ENCODE data around the gene PPP2R2C.

Gene PPP2R2C

GRCh38 chr4:6373541-6374410 is 98.6 kb downstream of the PPP2R2C start:
- no peak for TF ChIP-seq EZH2 (IDR thresholded peaks at IDR 0.05; ENCODE audit: borderline replicate concordance, low read depth, low read length, severe bottlenecking)
- peaks cover 8% of the 10 kb centered on the region; the same call in 1 of the 2 replicates for H4K20me1 ChIP-seq (ENCODE audit: insufficient read depth, low read length)
- no peak overlapping the region for H3K27ac ChIP-seq (ENCODE audit: low read length)
- H3K9me3 ChIP-seq (ENCODE audit: insufficient read depth, low read length, severe bottlenecking) = no peaks in the 10 kb centered on the region
- H3K4me2 ChIP-seq (ENCODE audit: insufficient read depth, low read length) = no peak overlapping the region
- H3K79me2 ChIP-seq (ENCODE audit: insufficient read depth, low read length) = no peaks in the 10 kb centered on the region
- ATAC-seq (ENCODE audit: insufficient read depth, low read depth) (no peak), DNase-seq (no peak)
- no peaks in the 10 kb centered on the region for H3K4me1 ChIP-seq (ENCODE audit: insufficient read depth, low read length)
- no peak overlapping the region for H2AFZ ChIP-seq (ENCODE audit: low read depth, low read length)
- H3K36me3 ChIP-seq (ENCODE audit: insufficient read depth, low read length) = no peaks in the 10 kb centered on the region
- H3K4me3 ChIP-seq (ENCODE audit: low read depth in 1 of 2, low read length in 2 of 2) = no peak overlapping the region
- no peaks in the 10 kb centered on the region for H3K27me3 ChIP-seq (ENCODE audit: insufficient read depth, low read length, poor library complexity)
- H3K9ac ChIP-seq (ENCODE audit: low read depth, low read length) = no peak overlapping the region

- no peak overlapping the region for H3K4me2 ChIP-seq (ENCODE audit: insufficient read depth, low read length)
- no peaks in the 10 kb centered on the region for H3K4me1 ChIP-seq (ENCODE audit: insufficient read depth, low read length)
- H3K79me2 ChIP-seq (ENCODE audit: insufficient read depth, low read length) = no peaks in the 10 kb centered on the region
- TF ChIP-seq, protein P1, sequence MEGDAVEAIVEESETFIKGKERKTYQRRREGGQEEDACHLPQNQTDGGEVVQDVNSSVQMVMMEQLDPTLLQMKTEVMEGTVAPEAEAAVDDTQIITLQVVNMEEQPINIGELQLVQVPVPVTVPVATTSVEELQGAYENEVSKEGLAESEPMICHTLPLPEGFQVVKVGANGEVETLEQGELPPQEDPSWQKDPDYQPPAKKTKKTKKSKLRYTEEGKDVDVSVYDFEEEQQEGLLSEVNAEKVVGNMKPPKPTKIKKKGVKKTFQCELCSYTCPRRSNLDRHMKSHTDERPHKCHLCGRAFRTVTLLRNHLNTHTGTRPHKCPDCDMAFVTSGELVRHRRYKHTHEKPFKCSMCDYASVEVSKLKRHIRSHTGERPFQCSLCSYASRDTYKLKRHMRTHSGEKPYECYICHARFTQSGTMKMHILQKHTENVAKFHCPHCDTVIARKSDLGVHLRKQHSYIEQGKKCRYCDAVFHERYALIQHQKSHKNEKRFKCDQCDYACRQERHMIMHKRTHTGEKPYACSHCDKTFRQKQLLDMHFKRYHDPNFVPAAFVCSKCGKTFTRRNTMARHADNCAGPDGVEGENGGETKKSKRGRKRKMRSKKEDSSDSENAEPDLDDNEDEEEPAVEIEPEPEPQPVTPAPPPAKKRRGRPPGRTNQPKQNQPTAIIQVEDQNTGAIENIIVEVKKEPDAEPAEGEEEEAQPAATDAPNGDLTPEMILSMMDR (IDR thresholded peaks at IDR 0.05; ENCODE audit: borderline replicate concordance, extremely low read depth, low read length, poor library complexity, severe bottlenecking) = no peak
- DNase-seq (peak; percentile 26), ATAC-seq (ENCODE audit: insufficient read depth, low read depth) (peak; percentile 48; the same call in 2 of the 3 replicates)
- no peaks in the 10 kb centered on the region for H3K27me3 ChIP-seq (ENCODE audit: insufficient read depth, low read length, poor library complexity)
- H2AFZ ChIP-seq (ENCODE audit: low read depth, low read length) = no peak overlapping the region
- no peak overlapping the region for H3K4me3 ChIP-seq (ENCODE audit: low read depth in 1 of 2, low read length in 2 of 2)
- H3K36me3 ChIP-seq (ENCODE audit: insufficient read depth, low read length) = no peaks in the 10 kb centered on the region
- no peak overlapping the region for H3K9ac ChIP-seq (ENCODE audit: low read depth, low read length)
- no peak overlapping the region for H3K27ac ChIP-seq (ENCODE audit: low read length)
- peaks cover 8% of the 10 kb centered on the region; the same call in 1 of the 2 replicates for H4K20me1 ChIP-seq (ENCODE audit: insufficient read depth, low read length)
- H3K9me3 ChIP-seq (ENCODE audit: insufficient read depth, low read length, severe bottlenecking) = no peaks in the 10 kb centered on the region
Measured at GRCh38 chr4:6372649-6373525, 99.5 kb downstream of the PPP2R2C start.

- H3K27me3 ChIP-seq (ENCODE audit: insufficient read depth, low read length, poor library complexity) = no peaks in the 10 kb centered on the region
- no peak for TF ChIP-seq EZH2 (IDR thresholded peaks at IDR 0.05; ENCODE audit: borderline replicate concordance, low read depth, low read length, severe bottlenecking)
- TF ChIP-seq, protein P1 (IDR thresholded peaks at IDR 0.05; ENCODE audit: borderline replicate concordance, extremely low read depth, low read length, poor library complexity, severe bottlenecking) = no peak
- no peak for ATAC-seq (ENCODE audit: insufficient read depth, low read depth)
Measured at GRCh38 chr4:6371812-6372211, 100.6 kb downstream of the PPP2R2C start.

DNA sequence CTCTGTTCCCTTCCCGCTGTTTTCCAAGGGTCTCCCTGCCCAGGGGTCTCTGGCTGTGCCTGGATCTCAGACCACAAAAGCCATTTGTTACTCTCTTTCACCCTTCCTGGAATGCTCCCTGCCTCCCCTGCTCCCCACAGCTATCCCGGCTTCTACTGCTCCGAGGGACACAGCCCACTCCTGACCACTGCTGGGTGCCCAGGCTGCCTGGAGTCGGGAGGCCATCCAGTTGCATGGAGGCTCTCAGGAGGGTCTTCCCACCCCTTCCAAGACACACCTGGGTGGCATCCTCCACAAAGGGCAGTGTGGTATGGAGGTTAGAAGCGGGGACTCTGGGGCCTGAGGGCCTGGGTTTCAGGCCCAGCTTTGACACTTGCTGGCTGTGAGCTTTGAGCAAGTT is 101.1 kb downstream of the PPP2R2C start:
- TF ChIP-seq, protein P1 (IDR thresholded peaks at IDR 0.05; ENCODE audit: borderline replicate concordance, extremely low read depth, low read length, poor library complexity, severe bottlenecking) = no peak
- TF ChIP-seq EZH2 (IDR thresholded peaks at IDR 0.05; ENCODE audit: borderline replicate concordance, low read depth, low read length, severe bottlenecking) = no peak
- Histone ChIP-seq H3K4me3 (ENCODE audit: low read depth in 1 of 2, low read length in 2 of 2) (no peak overlapping the region), H2AFZ (ENCODE audit: low read depth, low read length) (no peak overlapping the region), H3K36me3 (ENCODE audit: insufficient read depth, low read length) (no peaks in the 10 kb centered on the region), H3K79me2 (ENCODE audit: insufficient read depth, low read length) (no peaks in the 10 kb centered on the region), H3K27ac (ENCODE audit: low read length) (no peak overlapping the region), H3K4me1 (ENCODE audit: insufficient read depth, low read length) (no peaks in the 10 kb centered on the region), H3K9ac (ENCODE audit: low read depth, low read length) (no peak overlapping the region), H4K20me1 (ENCODE audit: insufficient read depth, low read length) (peaks cover 16% of the 10 kb centered on the region), H3K27me3 (ENCODE audit: insufficient read depth, low read length, poor library complexity) (no peaks in the 10 kb centered on the region), H3K9me3 (ENCODE audit: insufficient read depth, low read length, severe bottlenecking) (no peaks in the 10 kb centered on the region), H3K4me2 (ENCODE audit: insufficient read depth, low read length) (no peak overlapping the region)
- DNase-seq (no peak), ATAC-seq (ENCODE audit: insufficient read depth, low read depth) (no peak)

More at GRCh38 chr4:6371812-6372211, 100.6 kb downstream of the PPP2R2C start:
- no peaks in the 10 kb centered on the region for H3K4me1 ChIP-seq (ENCODE audit: insufficient read depth, low read length)
- H3K4me3 ChIP-seq (ENCODE audit: low read depth in 1 of 2, low read length in 2 of 2) = no peak overlapping the region
- no peak overlapping the region for H3K9ac ChIP-seq (ENCODE audit: low read depth, low read length)
- DNase-seq = no peak
- no peaks in the 10 kb centered on the region for H3K36me3 ChIP-seq (ENCODE audit: insufficient read depth, low read length)
- H3K27ac ChIP-seq (ENCODE audit: low read length) = no peak overlapping the region
- peaks cover 16% of the 10 kb centered on the region for H4K20me1 ChIP-seq (ENCODE audit: insufficient read depth, low read length)
- no peaks in the 10 kb centered on the region for H3K9me3 ChIP-seq (ENCODE audit: insufficient read depth, low read length, severe bottlenecking)
- H2AFZ ChIP-seq (ENCODE audit: low read depth, low read length) = no peak overlapping the region
- H3K79me2 ChIP-seq (ENCODE audit: insufficient read depth, low read length) = no peaks in the 10 kb centered on the region
- no peak overlapping the region for H3K4me2 ChIP-seq (ENCODE audit: insufficient read depth, low read length)
